HG02938 (cell line): ENCODE measurements around the gene TMEM132D.

Experiments used
- ATAC-seq: cut with Tn5 transposase; IDR thresholded peaks from one replicate; pipeline ENCODE4 v1.9.1; 2021; ENCODE audit warnings: mild to moderate bottlenecking, moderate library complexity; ENCODE audit not compliant: unreplicated experiment

Gene TMEM132D

GRCh38 chr12:129672110-129672509 is 231.7 kb downstream of the TMEM132D start:
- no peak for ATAC-seq

- ATAC-seq, result no peak
Observed at GRCh38 chr12:129670256-129670920, 233.4 kb downstream of the TMEM132D start.

GRCh38 chr12:129665414-129665813 is 238.4 kb downstream of the TMEM132D start:
- no peak for ATAC-seq

- no peak for ATAC-seq
Observed at GRCh38 chr12:129662234-129662633, 241.6 kb downstream of the TMEM132D start.

DNA sequence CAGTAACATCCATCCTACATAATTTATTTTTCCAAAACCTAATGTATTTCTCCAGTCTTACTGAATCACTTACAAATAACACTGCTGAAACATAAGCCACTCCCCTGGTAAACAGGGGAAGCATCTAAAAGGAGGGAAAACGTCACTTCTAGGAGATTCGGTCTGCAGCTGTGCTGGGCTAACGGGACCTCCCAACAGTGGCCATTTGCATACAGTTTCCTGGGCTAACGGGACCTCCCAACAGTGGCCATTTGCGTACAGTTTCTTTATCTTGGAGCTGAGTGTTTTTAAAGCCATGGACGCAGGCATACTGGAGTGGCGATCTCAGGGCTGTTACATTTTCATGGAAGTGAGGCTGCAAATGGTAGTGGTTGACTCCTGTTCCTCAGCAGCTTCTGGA is 242.9 kb downstream of the TMEM132D start:
- ATAC-seq, result no peak

DNA sequence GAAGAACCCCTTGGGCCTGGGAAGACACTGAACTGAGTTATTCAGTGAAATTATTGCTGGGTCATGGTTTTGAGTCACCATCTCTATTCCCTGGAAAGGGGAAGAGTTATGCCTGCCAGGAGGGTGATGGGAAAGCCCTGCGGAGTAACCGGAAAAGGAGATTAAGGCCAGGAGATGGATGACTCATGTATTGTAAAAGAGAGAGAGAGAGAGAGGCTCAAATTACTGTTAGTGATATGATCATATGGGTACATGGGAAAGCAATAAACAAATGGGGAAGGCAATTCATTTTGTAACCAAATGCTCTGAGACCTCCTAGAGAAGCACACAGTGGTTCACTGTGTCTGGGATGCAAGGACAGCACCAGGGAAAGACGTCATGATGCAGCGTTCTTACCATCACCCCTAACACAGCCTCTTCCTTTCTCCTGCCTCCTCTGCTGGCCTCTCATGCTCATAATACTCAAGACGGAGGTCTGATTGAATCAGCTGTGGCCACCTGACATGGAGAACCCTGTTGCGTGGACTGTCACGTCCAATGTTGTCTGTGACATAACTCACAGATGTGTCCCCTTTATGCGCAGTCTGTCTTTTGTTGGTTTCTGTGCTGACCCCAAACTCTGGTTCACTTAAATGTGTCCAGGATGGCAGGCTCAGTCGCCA is 243.7 kb downstream of the TMEM132D start:
- ATAC-seq, result no peak

GRCh38 chr12:129657179-129657578 is 246.6 kb downstream of the TMEM132D start:
- no peak for ATAC-seq

GRCh38 chr12:129651951-129652350 is 251.9 kb downstream of the TMEM132D start:
- ATAC-seq, result no peak

GRCh38 chr12:129641926-129642325 is 261.9 kb downstream of the TMEM132D start:
- ATAC-seq, result no peak

GRCh38 chr12:129635021-129635685 is 268.7 kb downstream of the TMEM132D start:
- no peak for ATAC-seq

- no peak for ATAC-seq
Observed at GRCh38 chr12:129631316-129631715, 272.5 kb downstream of the TMEM132D start.

- ATAC-seq, result no peak
Observed at GRCh38 chr12:129629901-129630300, 273.9 kb downstream of the TMEM132D start.

- no peak for ATAC-seq
Observed at GRCh38 chr12:129622566-129622965, 281.3 kb downstream of the TMEM132D start.

DNA sequence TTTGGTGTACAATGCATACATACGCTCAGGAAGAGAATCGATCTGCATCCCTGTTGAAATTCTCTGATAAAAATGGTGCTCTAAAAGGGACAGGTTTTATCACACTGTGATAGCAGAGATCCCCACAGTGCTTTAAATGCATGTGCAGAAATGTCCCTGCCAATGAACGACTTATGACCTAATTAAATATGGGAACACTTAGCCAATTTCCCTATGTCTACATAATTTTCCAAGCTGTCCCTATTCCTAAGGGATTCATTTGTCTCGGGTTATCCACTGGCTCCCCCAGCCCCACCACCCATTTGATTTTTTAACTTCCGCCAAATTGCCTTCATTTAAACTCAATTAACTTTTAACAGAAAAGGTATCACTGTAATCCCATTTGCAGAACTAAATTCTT is 284.6 kb downstream of the TMEM132D start:
- ATAC-seq, result no peak

DNA sequence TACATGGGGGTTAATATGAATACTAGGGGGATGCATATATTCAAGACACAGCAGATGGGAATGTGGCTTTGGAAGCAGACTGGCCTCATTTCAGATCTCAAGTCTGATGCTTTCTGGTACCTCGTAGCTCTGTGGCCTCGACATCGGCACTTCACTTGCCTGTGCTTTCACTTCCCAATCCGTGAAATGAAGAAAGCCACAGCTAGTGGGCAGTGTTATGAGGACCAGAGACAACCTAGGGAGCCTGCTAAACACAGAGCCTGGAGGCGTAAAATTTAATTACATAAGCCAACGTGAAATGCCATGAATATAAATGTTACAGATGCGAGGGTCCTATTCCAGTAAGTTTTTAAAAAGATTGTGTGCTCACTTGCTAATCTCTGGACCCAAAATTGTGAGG is 286.0 kb downstream of the TMEM132D start:
- ATAC-seq, result no peak

DNA sequence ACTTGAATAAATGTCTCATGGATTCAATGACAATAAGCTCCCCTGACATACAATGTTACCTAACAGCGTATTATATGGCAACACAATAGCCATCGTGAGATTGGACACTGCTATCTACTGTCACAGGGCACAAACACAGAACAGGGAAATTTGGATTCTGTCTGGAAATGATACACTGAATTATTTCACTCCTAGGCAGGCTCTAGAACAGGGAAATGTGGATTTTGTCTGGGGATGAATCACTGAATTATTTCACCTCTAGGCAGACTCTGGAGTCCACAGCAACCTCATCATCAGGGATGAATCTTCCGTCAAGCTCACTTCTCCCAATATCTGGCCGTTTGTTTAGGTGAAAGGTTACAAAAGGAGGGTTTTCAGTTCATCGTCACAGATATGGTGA is 288.8 kb downstream of the TMEM132D start:
- ATAC-seq, result no peak

DNA sequence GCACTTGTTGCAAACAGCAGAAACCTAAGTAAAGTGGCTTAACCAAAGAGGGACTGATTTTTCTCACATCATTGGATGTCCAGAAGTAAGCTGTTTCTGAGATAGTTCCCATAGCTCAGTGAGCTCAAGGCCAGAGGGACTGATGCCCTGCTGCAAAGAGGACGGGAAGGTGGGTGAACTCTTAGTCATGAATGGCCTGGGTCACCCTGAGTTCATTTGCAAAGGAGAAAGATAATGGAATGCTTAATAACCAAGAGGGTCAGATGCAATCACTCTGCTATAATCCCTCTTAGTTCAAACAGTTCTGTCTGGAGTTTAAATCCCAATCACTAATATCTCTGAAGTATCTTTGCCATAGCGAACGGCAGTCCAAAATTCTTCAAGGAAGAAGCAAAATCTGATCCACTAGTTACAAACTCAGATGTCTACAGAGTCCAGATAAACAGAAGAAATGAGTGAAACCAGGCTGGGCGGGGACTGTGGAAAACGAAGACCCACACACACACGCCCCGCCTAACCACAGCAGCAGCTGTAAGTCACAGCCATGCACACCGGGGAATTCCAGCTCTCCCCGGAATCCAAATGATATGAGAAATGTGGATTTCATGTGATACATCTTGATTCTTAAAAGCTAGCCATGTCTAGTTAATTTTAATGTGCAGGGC is 289.5 kb downstream of the TMEM132D start:
- ATAC-seq, result no peak

DNA sequence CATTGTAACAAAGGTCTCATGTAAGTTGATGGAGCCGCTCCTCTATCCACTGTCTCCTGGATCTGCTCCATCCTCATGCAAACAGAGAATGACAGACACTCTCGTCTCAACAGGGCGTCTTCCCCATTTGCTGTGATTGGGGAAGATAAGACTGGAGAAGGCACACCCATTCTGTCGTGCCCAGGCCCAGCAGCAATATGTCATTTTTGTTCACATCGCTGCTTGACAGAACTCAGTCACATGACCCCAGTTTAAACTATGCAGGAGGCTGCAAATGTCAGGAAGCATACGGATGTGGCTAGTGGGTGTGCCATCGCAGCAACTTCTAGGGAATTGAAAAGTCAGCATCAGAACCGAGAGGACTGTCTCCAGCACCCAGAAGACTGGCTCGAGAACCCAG is 290.5 kb downstream of the TMEM132D start:
- no peak for ATAC-seq

GRCh38 chr12:129610601-129611120 is 293.2 kb downstream of the TMEM132D start:
- no peak for ATAC-seq

DNA sequence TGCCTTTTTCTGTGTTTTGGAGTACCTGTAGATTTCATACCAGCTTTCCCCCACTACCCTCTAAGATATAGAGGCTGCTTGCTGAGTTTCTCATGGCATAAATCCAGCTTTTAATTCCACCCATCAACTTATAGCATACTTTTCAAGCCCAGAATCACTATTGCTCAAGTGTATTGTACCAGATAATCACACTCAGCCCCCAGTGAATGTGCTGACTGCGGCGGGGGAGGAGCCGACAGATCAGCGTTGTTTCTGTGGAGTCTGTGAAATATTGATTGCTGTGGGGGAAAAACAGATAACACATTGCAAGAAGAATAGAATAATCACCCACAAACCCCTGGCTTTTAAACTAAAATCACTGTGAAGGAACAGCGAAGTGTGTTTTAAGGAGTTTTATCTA is 296.1 kb downstream of the TMEM132D start:
- ATAC-seq, result no peak

DNA sequence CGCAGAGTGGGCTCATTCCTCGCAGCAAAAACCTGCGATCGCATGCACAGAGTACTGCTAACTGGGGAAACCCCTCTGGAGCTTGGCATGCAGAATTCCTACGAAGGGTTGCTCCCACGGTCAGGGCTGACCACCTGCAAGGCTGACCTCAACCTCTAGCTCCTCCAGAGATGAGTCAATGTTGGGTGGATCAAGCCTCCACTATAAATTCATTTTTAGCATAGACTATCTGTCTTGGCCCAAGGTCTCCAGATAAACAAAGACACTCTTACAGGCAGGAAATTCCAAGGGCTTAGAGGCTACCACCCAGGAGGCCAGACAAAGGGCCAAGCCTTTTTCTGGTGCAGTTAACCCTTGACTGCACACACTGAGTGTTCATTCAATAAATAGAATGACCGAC is 296.5 kb downstream of the TMEM132D start:
- ATAC-seq, result no peak
